Kidney (tissue), 14 donors: ENCODE measurements around the gene CDK14. TPM values are rescaled to one million over a fixed set of nuclear protein-coding genes. Genes with fewer than 3 reads are reported as not detected.

Experiments
- DNase-seq, 5 donors: peaks; one replicate each; pipeline ENCODE4 v3.0.0-alpha.2; 2013 to 2020
- FAIRE-seq: peaks from 2 replicates; lab custom pipeline; 2012; peaks lifted over from hg19 to GRCh38; lab: Jason Lieb, UNC
- H3K27ac ChIP-seq, 2 donors: one replicate each; pipeline ENCODE4 v1.7.0; 2013; ENCODE audit warnings: low read depth in 2 of 2, low read length in 2 of 2, inconsistent platforms in 1 of 2
- H3K27me3 ChIP-seq: one replicate; pipeline ENCODE4 v1.7.1; 2013; ENCODE audit warnings: low read length, inconsistent platforms; ENCODE audit not compliant: control insufficient read depth, insufficient read depth
- H3K36me3 ChIP-seq, 3 donors: one replicate each; pipeline versions ENCODE4 v1.7.0 to v1.7.1; 2013; ENCODE audit warnings: low read length in 3 of 3, control low read depth in 1 of 3, inconsistent platforms in 1 of 3; ENCODE audit not compliant: insufficient read depth in 3 of 3, control insufficient read depth in 2 of 3
- H3K4me1 ChIP-seq, 3 donors: one replicate each; pipeline versions ENCODE4 v1.7.0 to v1.7.1; 2013; ENCODE audit warnings: low read length in 3 of 3, inconsistent platforms in 1 of 3, low read depth in 1 of 3; ENCODE audit not compliant: control insufficient read depth in 2 of 3, insufficient read depth in 2 of 3
- H3K4me3 ChIP-seq, 3 donors: one replicate each; pipeline versions ENCODE4 v1.7.0 to v1.8.1; 2013; ENCODE audit warnings: low read length in 3 of 3, control low read depth in 1 of 3, inconsistent platforms in 1 of 3
- H3K9ac ChIP-seq, 3 donors: one replicate each; pipeline versions ENCODE4 v1.7.0 to v1.7.1; 2013; ENCODE audit warnings: low read length in 3 of 3, control low read depth in 1 of 3, inconsistent platforms in 1 of 3
- H3K9me3 ChIP-seq, 3 donors: one replicate each; pipeline versions ENCODE4 v1.7.0 to v1.7.1; 2013; ENCODE audit warnings: low read length in 3 of 3, control low read depth in 1 of 3, inconsistent platforms in 1 of 3; ENCODE audit not compliant: control insufficient read depth in 2 of 3, insufficient read depth in 1 of 3
- intact Hi-C: fragments of 100-400 bp; cut with DNase I; formaldehyde crosslinking; loops from one replicate; pipeline ENCODE4 v1.11.1; 2022
- polyA plus RNA-seq: library from polyadenylated mRNA; stranded (reverse); fragments of 350-450 nt; fragmentation: Illumina TruSeq; extraction: RNeasy Lipid Tissue Mini Kit (QIAGEN cat#74804); gene quantifications from one replicate; pipeline ENCODE4 v1.2.3, GENCODE V29; 2014; ENCODE audit warnings: low read depth, low replicate concordance; ENCODE audit not compliant: insufficient read depth
- total RNA-seq: library from RNA; stranded (reverse); fragmentation: NEBNext Ultra II Directional; extraction: Animal tissue kit (Norgen Biotek cat#: 25700); gene quantifications from one replicate; pipeline ENCODE4 v1.2.1, GENCODE V29; 2021
- TF ChIP-seq, protein P1 (sequence below): IDR thresholded peaks from 3 replicates; pipeline ENCODE4 v1.5.1; 2012; ENCODE audit warnings: mild to moderate bottlenecking, moderate library complexity, borderline replicate concordance; ENCODE audit not compliant: insufficient read depth; ENCODE audit errors: extremely low read depth
- donor health status: control.
- donor health status: control.
- donor health status: control.
- donor health status: control.
- donor health status: control.
- donor health status: DM: yes; HTN: yes; CAD: no.
- donor health status: Normal renal cell carcinoma (clear cell type).

CDK14 gene
- total and polyA plus RNA-seq, 2 donors from 2014 or later, result 11.9 to 33.9 TPM

DNA sequence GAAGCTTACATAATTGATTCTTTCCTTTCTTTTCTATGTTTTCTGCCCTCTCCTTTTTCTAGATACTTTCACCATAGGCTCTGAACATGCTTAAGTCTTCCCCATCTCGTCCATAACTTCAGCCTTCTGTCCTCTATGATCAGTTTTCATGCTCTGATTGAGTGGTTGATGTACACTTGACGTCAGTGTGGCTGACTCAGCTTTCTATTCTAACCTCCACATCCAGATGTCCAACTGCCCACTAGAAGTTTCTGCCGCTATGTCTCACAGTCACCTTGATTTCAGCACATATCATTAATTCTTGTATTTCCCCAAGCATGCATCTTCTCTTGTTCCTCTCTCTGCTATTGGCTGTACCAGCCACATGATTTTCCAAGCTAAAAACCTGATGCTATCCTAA lies 15.0 kb downstream of the CDK14 start:
- DNase-seq (no peak), FAIRE-seq (no peak)
- TF ChIP-seq, protein P1, sequence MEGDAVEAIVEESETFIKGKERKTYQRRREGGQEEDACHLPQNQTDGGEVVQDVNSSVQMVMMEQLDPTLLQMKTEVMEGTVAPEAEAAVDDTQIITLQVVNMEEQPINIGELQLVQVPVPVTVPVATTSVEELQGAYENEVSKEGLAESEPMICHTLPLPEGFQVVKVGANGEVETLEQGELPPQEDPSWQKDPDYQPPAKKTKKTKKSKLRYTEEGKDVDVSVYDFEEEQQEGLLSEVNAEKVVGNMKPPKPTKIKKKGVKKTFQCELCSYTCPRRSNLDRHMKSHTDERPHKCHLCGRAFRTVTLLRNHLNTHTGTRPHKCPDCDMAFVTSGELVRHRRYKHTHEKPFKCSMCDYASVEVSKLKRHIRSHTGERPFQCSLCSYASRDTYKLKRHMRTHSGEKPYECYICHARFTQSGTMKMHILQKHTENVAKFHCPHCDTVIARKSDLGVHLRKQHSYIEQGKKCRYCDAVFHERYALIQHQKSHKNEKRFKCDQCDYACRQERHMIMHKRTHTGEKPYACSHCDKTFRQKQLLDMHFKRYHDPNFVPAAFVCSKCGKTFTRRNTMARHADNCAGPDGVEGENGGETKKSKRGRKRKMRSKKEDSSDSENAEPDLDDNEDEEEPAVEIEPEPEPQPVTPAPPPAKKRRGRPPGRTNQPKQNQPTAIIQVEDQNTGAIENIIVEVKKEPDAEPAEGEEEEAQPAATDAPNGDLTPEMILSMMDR, result no peak
- intact Hi-C loops, result no loop called here
- H3K4me1 ChIP-seq, result no peaks in the 10 kb centered on the region
- no peak overlapping the region for H3K9ac ChIP-seq
- H3K9me3 ChIP-seq, result no peaks in the 10 kb centered on the region
- no peak overlapping the region for H3K4me3 ChIP-seq
- no peaks in the 10 kb centered on the region for H3K27me3 ChIP-seq
- no peaks in the 10 kb centered on the region for H3K36me3 ChIP-seq
- H3K27ac ChIP-seq, result no peak overlapping the region

GRCh38 chr7:90613088-90613498 lies 17.0 kb downstream of the CDK14 start:
- intact Hi-C loops, result no loop called here
- FAIRE-seq, result no peak
- no peak for DNase-seq
- Histone ChIP-seq H3K4me3 (no peak overlapping the region), H3K9ac (no peak overlapping the region), H3K27me3 (no peaks in the 10 kb centered on the region), H3K36me3 (no peaks in the 10 kb centered on the region), H3K4me1 (no peaks in the 10 kb centered on the region), H3K27ac (no peak overlapping the region), H3K9me3 (no peaks in the 10 kb centered on the region)
- TF ChIP-seq, protein P1, result no peak

GRCh38 chr7:90617442-90617841 lies 21.3 kb downstream of the CDK14 start:
- Histone ChIP-seq H3K9ac (no peak overlapping the region), H3K27ac (no peak overlapping the region), H3K27me3 (no peaks in the 10 kb centered on the region), H3K9me3 (no peaks in the 10 kb centered on the region), H3K4me1 (peaks cover 0 to 8% (median 4%) of the 10 kb centered on the region in 3 donors), H3K36me3 (no peaks in the 10 kb centered on the region), H3K4me3 (no peak overlapping the region)
- FAIRE-seq (no peak), DNase-seq (no peak)
- intact Hi-C loops, result no loop called here
- TF ChIP-seq, protein P1, result no peak

GRCh38 chr7:90618876-90619275 lies 22.8 kb downstream of the CDK14 start:
- intact Hi-C loops, result no loop called here
- no peak for FAIRE-seq
- H3K9me3 ChIP-seq, result no peaks in the 10 kb centered on the region
- H3K4me1 ChIP-seq, result peaks cover 0 to 9% (median 4%) of the 10 kb centered on the region in 3 donors
- no peaks in the 10 kb centered on the region for H3K27me3 ChIP-seq
- no peak for DNase-seq
- no peak overlapping the region for H3K9ac ChIP-seq
- TF ChIP-seq, protein P1, result no peak
- H3K4me3 ChIP-seq, result no peak overlapping the region
- no peak overlapping the region for H3K27ac ChIP-seq
- H3K36me3 ChIP-seq, result no peaks in the 10 kb centered on the region
